GF-D8 (cell line): ENCODE data around the gene PSMD14.
"Not testable (repeated sequence)": the region's sequence is repeated elsewhere in the genome, so short reads cannot be mapped to it uniquely, and the experiment has no call there.

Experiments
- DNase-seq: peaks from one replicate; lab custom pipeline; 2025; lab: John Stamatoyannopoulos, UW

PSMD14 gene

GRCh38 chr2:161337247-161337646 is 29.0 kb downstream of the PSMD14 start:
- no peak for DNase-seq

GRCh38 chr2:161339532-161339931 is 31.3 kb downstream of the PSMD14 start:
- not testable (repeated sequence) for DNase-seq

- not testable (repeated sequence) for DNase-seq
Measured at GRCh38 chr2:161340930-161341413, 32.7 kb downstream of the PSMD14 start.

- DNase-seq: no peak
Measured at GRCh38 chr2:161343235-161343634, 35.0 kb downstream of the PSMD14 start.

- DNase-seq: no peak
Measured at GRCh38 chr2:161344692-161345091, 36.5 kb downstream of the PSMD14 start.

- DNase-seq: no peak
Measured at GRCh38 chr2:161351678-161352077, 43.5 kb downstream of the PSMD14 start.

GRCh38 chr2:161352719-161353118 is 44.5 kb downstream of the PSMD14 start:
- no peak for DNase-seq

GRCh38 chr2:161353543-161353942 is 45.3 kb downstream of the PSMD14 start:
- no peak for DNase-seq

GRCh38 chr2:161354106-161354505 is 45.9 kb downstream of the PSMD14 start:
- no peak for DNase-seq

GRCh38 chr2:161355106-161355505 is 46.9 kb downstream of the PSMD14 start:
- no peak for DNase-seq

- DNase-seq: no peak
Measured at GRCh38 chr2:161355983-161356382, 47.8 kb downstream of the PSMD14 start.

- DNase-seq: no peak
Measured at GRCh38 chr2:161357097-161357496, 48.9 kb downstream of the PSMD14 start.

- DNase-seq: no peak
Measured at GRCh38 chr2:161358838-161359237, 50.6 kb downstream of the PSMD14 start.

- not testable (repeated sequence) for DNase-seq
Measured at GRCh38 chr2:161360095-161360654, 52.0 kb downstream of the PSMD14 start.

- DNase-seq: no peak
Measured at GRCh38 chr2:161362568-161363166, 54.4 kb downstream of the PSMD14 start.

GRCh38 chr2:161367675-161368074 is 59.5 kb downstream of the PSMD14 start:
- DNase-seq: no peak

GRCh38 chr2:161369311-161369710 is 61.1 kb downstream of the PSMD14 start:
- no peak for DNase-seq

GRCh38 chr2:161370981-161371380 is 62.8 kb downstream of the PSMD14 start:
- DNase-seq: no peak

GRCh38 chr2:161371869-161372268 is 63.6 kb downstream of the PSMD14 start:
- no peak for DNase-seq

- DNase-seq: no peak
Measured at GRCh38 chr2:161373942-161374341, 65.7 kb downstream of the PSMD14 start.

GRCh38 chr2:161374446-161374845 is 66.2 kb downstream of the PSMD14 start:
- no peak for DNase-seq

- DNase-seq: no peak
Measured at GRCh38 chr2:161379740-161380139, 71.5 kb downstream of the PSMD14 start.

GRCh38 chr2:161381546-161381945 is 73.3 kb downstream of the PSMD14 start:
- DNase-seq: no peak

GRCh38 chr2:161382747-161383146 is 74.5 kb downstream of the PSMD14 start:
- DNase-seq: no peak
